Neural progenitor cell (in vitro differentiated cells): Measurements from ENCODE around the gene COA8. TPM values are rescaled to one million over a fixed set of nuclear protein-coding genes. Genes with fewer than 3 reads are reported as not detected.

ENCODE experiments used
- DNase-seq: peaks from one replicate; pipeline ENCODE4 v3.0.0-alpha.2; 2016; ENCODE audit warnings: low spot score
- H2AFZ ChIP-seq: fragments of 200-600 bp; sonication (generic); replicated peaks from 2 replicates; pipeline ENCODE4 v1.6.1; 2016; ENCODE audit warnings: antibody characterized with exemption
- H3F3A ChIP-seq: fragments of 200-600 bp; sonication (generic); 2 replicates; pipeline ENCODE4 v1.6.1; 2016; ENCODE audit warnings: antibody characterized with exemption, low read depth
- H3K27ac ChIP-seq: fragments of 200-600 bp; sonication (generic); 2 replicates; pipeline ENCODE4 v1.5.1; 2016; ENCODE audit warnings: mild to moderate bottlenecking
- H3K27me3 ChIP-seq: fragments of 200-600 bp; sonication (generic); 2 replicates; pipeline ENCODE4 v1.6.1; 2016; ENCODE audit warnings: mild to moderate bottlenecking, moderate library complexity
- H3K36me3 ChIP-seq: fragments of 200-600 bp; sonication (generic); 2 replicates; pipeline ENCODE4 v1.5.1; 2016
- H3K4me1 ChIP-seq: fragments of 200-600 bp; sonication (generic); 2 replicates; pipeline ENCODE4 v1.6.1; 2016; ENCODE audit warnings: mixed run types
- H3K4me2 ChIP-seq: fragments of 200-600 bp; sonication (generic); 2 replicates; pipeline ENCODE4 v1.6.1; 2016
- H3K4me3 ChIP-seq: fragments of 200-600 bp; sonication (generic); 2 replicates; pipeline ENCODE4 v1.5.1; 2016
- H3K79me2 ChIP-seq: fragments of 200-600 bp; sonication (generic); 2 replicates; pipeline ENCODE4 v1.6.1; 2016; ENCODE audit warnings: low read depth
- H3K9ac ChIP-seq: fragments of 200-600 bp; sonication (generic); 2 replicates; pipeline ENCODE4 v1.6.1; 2016
- H3K9me3 ChIP-seq: fragments of 200-600 bp; sonication (generic); 2 replicates; pipeline ENCODE4 v1.5.1; 2016; ENCODE audit warnings: low read depth
- H4K20me1 ChIP-seq: fragments of 200-600 bp; sonication (generic); 2 replicates; pipeline ENCODE4 v1.6.1; 2016; ENCODE audit warnings: low read depth
- H3K27ac Mint-ChIP-seq: 3 replicates; pipeline ENCODE4 v1.8.0; 2021; ENCODE audit warnings: mixed read lengths
- H3K27me3 Mint-ChIP-seq: 2 replicates; pipeline ENCODE4 v1.8.0; 2022; ENCODE audit warnings: low read depth, mild to moderate bottlenecking, inconsistent platforms, moderate library complexity, mixed read lengths; ENCODE audit not compliant: insufficient read depth
- H3K36me3 Mint-ChIP-seq: 3 replicates; pipeline ENCODE4 v1.8.0; 2021; ENCODE audit warnings: mixed read lengths
- H3K4me1 Mint-ChIP-seq: 3 replicates; pipeline ENCODE4 v1.8.0; 2021; ENCODE audit warnings: mixed read lengths
- H3K4me3 Mint-ChIP-seq: 3 replicates; pipeline ENCODE4 v1.8.0; 2021; ENCODE audit warnings: mild to moderate bottlenecking, moderate library complexity, mixed read lengths
- H3K9me3 Mint-ChIP-seq: 3 replicates; pipeline ENCODE4 v1.8.0; 2020; ENCODE audit warnings: mixed read lengths
- CTCF ChIP-seq: fragments of 200-600 bp; sonication (generic); IDR thresholded peaks from 2 replicates; pipeline ENCODE4 v1.5.1; 2017; ENCODE audit warnings: antibody characterized with exemption, mild to moderate bottlenecking
- EZH2 ChIP-seq: fragments of 200-600 bp; sonication (generic); IDR thresholded peaks from 2 replicates; pipeline ENCODE4 v1.6.1; 2017; ENCODE audit warnings: antibody characterized with exemption, mild to moderate bottlenecking, moderate library complexity
- EZH2phosphoT487 ChIP-seq: fragments of 200-600 bp; sonication (generic); IDR thresholded peaks from 2 replicates; pipeline ENCODE4 v1.6.1; 2017; ENCODE audit warnings: antibody characterized with exemption
- total RNA-seq: library from RNA; depleted of rRNA; stranded (reverse); fragments of >200 nt; gene quantifications from 2 replicates; pipeline ENCODE4 v1.2.3, GENCODE V29; 2015; ENCODE audit warnings: low replicate concordance

The COA8 gene
- total RNA-seq, 1 donor from 2014 or later = 72.3 TPM

DNA sequence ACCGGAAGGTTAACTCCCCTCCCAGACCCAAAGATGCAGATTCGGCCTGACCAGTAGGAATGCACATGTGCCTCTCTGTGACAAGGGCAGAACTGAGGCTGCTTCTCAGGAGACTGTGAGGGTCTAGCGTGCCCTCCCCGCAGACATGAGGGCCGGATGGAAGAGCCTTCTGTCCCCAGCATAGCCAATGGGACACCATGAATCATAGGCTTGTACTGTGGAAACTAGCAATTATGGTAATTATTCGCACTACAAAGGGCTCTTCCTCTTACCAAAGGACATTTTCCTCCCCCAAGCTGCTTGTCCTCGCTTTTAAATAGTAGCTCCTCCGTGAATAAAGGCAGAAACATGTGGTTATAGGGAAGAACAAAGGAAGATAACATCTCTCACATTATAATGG lies 6.2 kb downstream of the COA8 start:
- Histone ChIP-seq H3F3A (peaks cover 3% of the 10 kb centered on the region), H3K4me2 (no peak overlapping the region), H2AFZ (no peak overlapping the region), H4K20me1 (peaks cover 21% of the 10 kb centered on the region), H3K79me2 (peaks cover 81% of the 10 kb centered on the region), H3K9me3 (no peaks in the 10 kb centered on the region), H3K4me3 (no peak overlapping the region), H3K4me1 (peaks cover 3% of the 10 kb centered on the region), H3K36me3 (no peaks in the 10 kb centered on the region), H3K9ac (no peak overlapping the region), H3K27ac (no peak overlapping the region), H3K27me3 (no peaks in the 10 kb centered on the region)
- no peak for DNase-seq
- Mint-ChIP-seq H3K9me3 (no peaks in the 10 kb centered on the region), H3K36me3 (peaks cover 8% of the 10 kb centered on the region), H3K27ac (peak overlapping the region; percentile 21), H3K4me1 (peaks cover 19% of the 10 kb centered on the region), H3K27me3 (peaks cover 3% of the 10 kb centered on the region), H3K4me3 (no peak overlapping the region)
- TF ChIP-seq EZH2 (no peak), CTCF (no peak), EZH2phosphoT487 (no peak)

- no peak overlapping the region for H3K4me3 ChIP-seq
- H3K9ac ChIP-seq = no peak overlapping the region
- Mint-ChIP-seq H3K4me3 (no peak overlapping the region), H3K27ac (peak overlapping the region; percentile 21), H3K27me3 (peaks cover 3% of the 10 kb centered on the region), H3K4me1 (peaks cover 18% of the 10 kb centered on the region), H3K36me3 (peaks cover 10% of the 10 kb centered on the region), H3K9me3 (no peaks in the 10 kb centered on the region)
- H3K4me1 ChIP-seq = no peaks in the 10 kb centered on the region
- peaks cover 19% of the 10 kb centered on the region for H4K20me1 ChIP-seq
- H3K9me3 ChIP-seq = no peaks in the 10 kb centered on the region
- H3K27me3 ChIP-seq = no peaks in the 10 kb centered on the region
- DNase-seq = no peak
- H3K36me3 ChIP-seq = no peaks in the 10 kb centered on the region
- H3K79me2 ChIP-seq = peaks cover 77% of the 10 kb centered on the region
- no peak overlapping the region for H2AFZ ChIP-seq
- no peak overlapping the region for H3K27ac ChIP-seq
- H3F3A ChIP-seq = peaks cover 3% of the 10 kb centered on the region
- TF ChIP-seq EZH2phosphoT487 (no peak), CTCF (no peak), EZH2 (no peak)
- H3K4me2 ChIP-seq = no peak overlapping the region
Observed at GRCh38 chr14:103569408-103569807, 6.6 kb downstream of the COA8 start.

DNA sequence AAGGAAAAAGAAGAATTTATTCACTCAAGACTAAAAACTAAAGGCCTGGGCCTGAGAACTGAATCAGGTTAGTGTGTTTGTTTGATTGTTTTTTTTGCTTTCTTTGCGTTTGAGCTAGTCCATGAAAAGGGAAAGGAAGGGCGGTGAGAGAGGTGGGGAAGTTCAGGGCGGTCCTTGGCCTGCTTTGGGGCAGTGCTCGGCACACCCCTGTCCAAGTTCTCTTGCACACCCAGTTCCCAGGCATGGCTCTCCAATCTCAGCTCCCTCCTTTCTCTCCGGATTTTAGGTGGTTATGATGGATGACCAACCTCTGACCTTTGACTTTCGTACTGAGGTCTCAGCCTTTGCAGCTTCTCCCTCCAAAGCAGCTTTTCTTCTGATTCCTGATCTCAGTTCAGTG lies 11.3 kb downstream of the COA8 start:
- TF ChIP-seq EZH2phosphoT487 (no peak), CTCF (no peak), EZH2 (no peak)
- Histone ChIP-seq H3K4me2 (no peak overlapping the region), H3K9me3 (no peaks in the 10 kb centered on the region), H4K20me1 (peaks cover 49% of the 10 kb centered on the region), H3K9ac (no peak overlapping the region), H3K4me1 (peaks cover 6% of the 10 kb centered on the region), H3F3A (peaks cover 20% of the 10 kb centered on the region), H3K36me3 (no peaks in the 10 kb centered on the region), H3K27ac (no peak overlapping the region), H2AFZ (no peak overlapping the region), H3K4me3 (no peak overlapping the region), H3K27me3 (no peaks in the 10 kb centered on the region), H3K79me2 (peaks cover 52% of the 10 kb centered on the region)
- peaks cover 27% of the 10 kb centered on the region for H3K4me1 Mint-ChIP-seq
- no peak overlapping the region for H3K27ac Mint-ChIP-seq
- peaks cover 21% of the 10 kb centered on the region for H3K36me3 Mint-ChIP-seq
- H3K4me3 Mint-ChIP-seq = peak overlapping the region; percentile 32
- peaks cover 7% of the 10 kb centered on the region for H3K27me3 Mint-ChIP-seq
- no peak for DNase-seq
- H3K9me3 Mint-ChIP-seq = no peaks in the 10 kb centered on the region
